ENCODE results near the gene TRIM38.
A peak's percentile ranks its signal among the peaks of the same experiment; 100 is the strongest.
"Not testable (repeated sequence)": the region's sequence is repeated elsewhere in the genome, so short reads cannot be mapped to it uniquely, and the experiment has no call there.

Gene TRIM38, protein sequence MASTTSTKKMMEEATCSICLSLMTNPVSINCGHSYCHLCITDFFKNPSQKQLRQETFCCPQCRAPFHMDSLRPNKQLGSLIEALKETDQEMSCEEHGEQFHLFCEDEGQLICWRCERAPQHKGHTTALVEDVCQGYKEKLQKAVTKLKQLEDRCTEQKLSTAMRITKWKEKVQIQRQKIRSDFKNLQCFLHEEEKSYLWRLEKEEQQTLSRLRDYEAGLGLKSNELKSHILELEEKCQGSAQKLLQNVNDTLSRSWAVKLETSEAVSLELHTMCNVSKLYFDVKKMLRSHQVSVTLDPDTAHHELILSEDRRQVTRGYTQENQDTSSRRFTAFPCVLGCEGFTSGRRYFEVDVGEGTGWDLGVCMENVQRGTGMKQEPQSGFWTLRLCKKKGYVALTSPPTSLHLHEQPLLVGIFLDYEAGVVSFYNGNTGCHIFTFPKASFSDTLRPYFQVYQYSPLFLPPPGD

DNA sequence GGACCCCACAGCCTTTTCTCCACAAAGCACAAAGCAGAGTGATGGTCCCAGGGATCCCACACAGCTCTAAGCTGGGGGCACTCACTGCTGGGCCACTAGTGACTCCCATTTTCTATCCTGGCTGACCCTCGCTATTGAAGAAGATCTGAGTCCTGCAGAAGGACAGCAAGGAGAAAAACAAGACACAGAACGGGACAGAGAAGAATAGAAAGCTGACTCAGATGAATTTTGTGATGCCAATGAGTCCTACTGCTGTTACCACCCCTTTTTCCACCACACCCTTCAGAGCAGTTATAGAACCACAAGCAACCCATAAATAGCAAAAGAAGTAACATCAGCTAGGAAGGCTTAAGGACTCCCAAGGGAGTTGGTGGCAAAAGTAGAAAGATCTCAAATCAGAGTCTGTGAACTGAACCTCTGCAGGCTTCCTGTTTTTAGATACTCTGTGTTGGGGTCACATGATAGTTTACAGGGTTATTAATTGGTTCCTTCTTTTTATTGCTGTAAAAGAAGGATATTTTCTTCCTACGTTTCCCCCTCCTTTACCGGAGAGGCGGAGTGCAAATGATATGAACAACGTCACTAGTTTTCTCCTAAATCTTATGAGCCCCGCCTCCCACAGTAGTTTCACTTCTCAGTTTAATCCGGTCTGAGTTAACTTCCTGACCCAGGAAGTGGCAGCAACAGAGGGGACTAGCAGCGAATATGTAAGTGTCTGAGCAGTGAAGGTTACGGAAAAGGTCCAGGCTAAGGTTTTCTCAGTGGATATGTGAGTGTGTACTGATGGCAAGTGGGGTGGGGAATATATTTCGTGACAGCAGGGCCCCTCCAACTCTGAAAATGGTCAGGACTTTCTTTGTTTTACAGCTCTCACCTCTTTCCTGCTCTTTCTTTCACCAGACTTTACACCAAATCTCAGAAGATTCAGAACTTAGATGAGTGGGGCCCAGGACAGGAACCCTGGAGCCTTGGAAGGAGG, at the start of gene TRIM38:
Gene TRIM38 (plus strand): TSS at position 654 of the 979 bp plus-strand sequence. CDS start 3,721 bp downstream, outside the sequence.
- FAIRE-seq (peak; percentile 91), DNase-seq (ENCODE audit: insufficient read length, low spot score) (peak; percentile 57)
- peak; percentile 77 for TF ChIP-seq POLR2A (IDR thresholded peaks at IDR 0.05; ENCODE audit: low read depth, low read length)

DNA sequence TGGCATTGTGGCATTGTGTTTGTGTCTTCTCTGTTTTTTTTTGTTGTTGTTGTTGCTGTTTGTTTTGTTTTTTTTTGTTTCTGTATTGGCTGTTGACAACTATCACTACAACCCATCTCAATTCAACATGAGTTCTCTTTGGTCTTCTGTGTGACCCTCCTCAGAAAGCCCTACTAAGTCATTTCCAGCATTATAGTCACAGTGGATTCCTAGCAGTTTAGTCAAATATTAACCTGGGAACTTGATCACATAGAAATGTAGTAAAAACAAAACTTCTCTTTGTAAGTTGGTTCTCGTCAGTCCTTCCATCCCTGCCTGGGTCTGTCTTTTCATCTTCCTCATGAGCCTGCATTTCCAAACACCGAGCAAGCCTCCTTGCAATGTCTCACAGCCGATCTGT, 48.9 kb upstream of the TRIM38 start:
- FAIRE-seq (no peak), DNase-seq (ENCODE audit: insufficient read length, low spot score) (no peak)
- TF ChIP-seq POLR2A (IDR thresholded peaks at IDR 0.05; ENCODE audit: low read depth, low read length), result no peak

DNA sequence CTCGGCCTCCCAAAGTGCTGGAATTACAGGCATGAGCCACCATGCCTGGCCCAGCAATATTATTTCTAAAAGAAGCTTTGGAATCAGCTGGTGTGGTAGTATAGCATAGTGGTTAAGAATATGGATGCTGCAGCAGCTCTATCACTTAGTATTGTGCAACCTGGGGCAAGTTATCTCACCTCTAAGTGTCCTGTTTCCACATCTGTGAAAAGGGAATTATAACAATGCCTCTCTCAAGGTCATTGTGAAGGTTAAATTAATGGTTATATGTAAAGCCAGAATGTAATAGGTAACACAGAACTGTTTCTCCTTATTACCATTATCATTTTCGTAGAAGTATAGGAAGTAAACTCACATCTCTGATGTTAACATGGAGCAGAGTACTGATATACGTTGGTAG, 46.3 kb upstream of the TRIM38 start:
- no peak for TF ChIP-seq POLR2A (IDR thresholded peaks at IDR 0.05; ENCODE audit: low read depth, low read length)
- FAIRE-seq, result no peak
- DNase-seq (ENCODE audit: insufficient read length, low spot score), result no peak

DNA sequence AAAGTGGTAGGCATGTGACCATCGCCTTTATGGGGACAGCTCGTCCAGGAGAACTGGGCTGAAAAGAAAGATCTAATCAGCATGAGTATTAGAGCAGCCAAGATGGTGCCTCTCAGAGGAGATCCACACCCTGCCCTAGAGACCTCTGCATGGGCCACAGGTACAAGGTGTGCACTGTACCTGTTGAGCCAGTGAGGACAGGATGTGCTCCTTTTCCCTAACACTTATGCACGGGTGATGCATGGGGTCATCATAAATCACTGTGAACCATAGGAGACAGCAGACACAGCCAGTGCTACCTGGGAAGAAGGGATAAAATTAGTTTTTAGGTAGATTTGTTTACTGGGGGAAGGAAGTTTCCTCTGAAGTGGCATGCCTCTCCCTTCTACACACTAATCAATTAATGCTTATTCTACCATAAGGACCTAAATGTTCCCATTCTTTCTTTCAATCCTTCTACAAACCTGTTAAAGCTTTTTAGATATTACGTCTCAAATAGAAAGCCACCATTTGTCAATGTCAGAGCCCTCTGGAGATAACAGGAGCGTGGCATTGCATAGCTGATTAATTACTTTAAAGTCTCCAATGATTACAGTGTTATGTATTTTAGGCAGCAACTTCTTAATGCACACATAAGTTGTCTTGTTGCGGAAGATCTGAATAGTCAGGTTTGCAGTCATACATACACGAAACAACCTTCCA, 45.7 kb upstream of the TRIM38 start:
- no peak for DNase-seq (ENCODE audit: insufficient read length, low spot score)
- FAIRE-seq, result no peak
- no peak for TF ChIP-seq POLR2A (IDR thresholded peaks at IDR 0.05; ENCODE audit: low read depth, low read length)

DNA sequence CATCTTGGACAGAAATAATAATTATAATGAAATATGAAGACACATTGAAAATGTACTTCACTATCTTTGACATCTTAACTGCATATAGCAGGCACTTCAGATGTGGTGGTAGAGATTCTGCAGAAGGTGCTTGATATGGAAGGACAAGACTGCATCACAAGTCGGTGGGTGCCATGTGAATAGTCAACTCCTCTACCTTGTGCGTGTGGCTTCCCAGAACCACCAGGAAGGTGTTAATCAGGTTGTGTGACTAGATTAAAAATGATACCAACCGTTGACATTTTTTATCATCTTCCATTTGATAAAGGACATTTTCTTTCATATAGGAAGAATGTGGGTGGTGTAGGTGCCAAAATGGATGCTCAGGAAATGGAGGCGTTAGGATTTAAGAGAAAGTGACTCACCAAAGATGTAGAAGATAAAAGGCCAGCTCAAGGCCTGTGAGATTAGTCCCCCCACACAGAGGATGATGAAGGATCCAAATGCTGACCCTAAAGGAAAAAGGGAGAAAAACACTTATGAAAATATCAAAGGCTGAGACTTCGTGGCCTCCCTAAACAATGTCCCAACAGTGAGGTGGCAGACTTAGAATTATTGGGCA, 44.4 kb upstream of the TRIM38 start:
- FAIRE-seq (no peak), DNase-seq (ENCODE audit: insufficient read length, low spot score) (no peak)
- no peak for TF ChIP-seq POLR2A (IDR thresholded peaks at IDR 0.05; ENCODE audit: low read depth, low read length)

DNA sequence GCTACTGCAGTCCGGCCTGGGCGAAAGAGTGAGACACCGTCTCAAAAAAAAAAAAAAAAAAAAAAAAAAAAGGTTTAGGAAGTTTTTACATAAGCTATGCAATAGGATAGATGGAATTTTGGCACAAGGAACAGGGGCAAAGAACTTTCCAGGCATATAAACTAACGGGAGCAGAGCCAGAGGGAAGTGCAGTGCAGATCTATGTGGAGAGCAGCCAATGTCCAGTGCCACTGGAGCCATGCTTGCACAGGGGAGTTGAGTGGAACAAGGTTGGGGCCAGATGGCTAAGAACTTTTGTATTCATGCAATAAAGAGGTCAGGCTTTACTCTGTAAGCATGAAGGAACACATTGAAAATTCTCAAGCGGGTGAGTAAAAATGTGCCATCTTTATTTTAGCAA, 42.9 kb upstream of the TRIM38 start:
- TF ChIP-seq POLR2A (IDR thresholded peaks at IDR 0.05; ENCODE audit: low read depth, low read length), result no peak
- FAIRE-seq, result no peak
- no peak for DNase-seq (ENCODE audit: insufficient read length, low spot score)

DNA sequence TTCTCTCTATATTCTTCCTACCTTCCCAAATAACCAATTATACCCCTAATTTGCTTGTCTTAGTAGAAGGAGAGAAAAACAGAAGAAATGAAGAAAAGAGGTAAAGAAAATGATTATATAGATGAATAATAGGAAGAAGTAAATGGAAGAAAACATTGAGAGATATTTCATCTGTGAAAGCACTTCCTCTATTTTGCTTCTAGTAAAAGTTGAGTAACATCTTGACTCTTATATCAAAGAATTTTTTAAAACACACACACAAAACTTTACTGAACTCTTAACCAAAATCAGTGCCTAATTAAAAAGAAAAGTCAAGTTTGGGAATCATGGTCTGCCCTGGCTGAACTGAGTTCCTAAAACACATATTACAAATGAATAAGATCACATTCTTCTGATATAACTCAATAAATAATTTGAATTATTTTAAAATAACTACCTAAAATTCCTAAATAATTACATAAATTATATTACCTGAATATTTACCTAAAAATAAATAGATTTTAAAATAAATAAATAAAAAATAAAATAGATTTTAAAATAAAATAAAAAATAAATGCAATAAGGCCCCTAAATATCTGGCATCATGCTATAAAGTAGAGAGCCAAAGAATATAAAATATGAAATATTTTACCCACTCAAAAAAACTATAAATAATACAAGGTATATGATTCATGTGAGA, 40.9 kb upstream of the TRIM38 start:
- no peak for DNase-seq (ENCODE audit: insufficient read length, low spot score)
- TF ChIP-seq POLR2A (IDR thresholded peaks at IDR 0.05; ENCODE audit: low read depth, low read length), result no peak
- FAIRE-seq, result no peak

DNA sequence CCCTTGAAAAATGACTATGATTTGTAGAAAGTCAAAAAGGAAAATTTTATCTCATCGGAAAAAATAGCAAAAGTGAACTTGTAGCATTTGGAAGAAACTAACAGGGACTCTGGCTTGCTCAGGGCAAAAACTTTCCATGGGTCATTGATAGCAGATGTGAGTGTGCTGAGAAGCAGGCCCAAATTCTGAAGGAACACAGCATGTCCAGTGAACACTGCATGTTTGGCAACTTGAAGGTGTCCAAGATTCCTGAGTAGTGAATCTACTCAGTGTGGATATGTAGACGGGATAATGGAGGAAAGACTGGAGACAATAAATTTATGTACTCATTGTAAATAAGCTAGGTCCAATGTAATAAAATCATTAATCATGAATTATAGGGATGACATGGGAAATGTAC, 40.3 kb upstream of the TRIM38 start:
- no peak for TF ChIP-seq POLR2A (IDR thresholded peaks at IDR 0.05; ENCODE audit: low read depth, low read length)
- DNase-seq (ENCODE audit: insufficient read length, low spot score) (no peak), FAIRE-seq (no peak)

DNA sequence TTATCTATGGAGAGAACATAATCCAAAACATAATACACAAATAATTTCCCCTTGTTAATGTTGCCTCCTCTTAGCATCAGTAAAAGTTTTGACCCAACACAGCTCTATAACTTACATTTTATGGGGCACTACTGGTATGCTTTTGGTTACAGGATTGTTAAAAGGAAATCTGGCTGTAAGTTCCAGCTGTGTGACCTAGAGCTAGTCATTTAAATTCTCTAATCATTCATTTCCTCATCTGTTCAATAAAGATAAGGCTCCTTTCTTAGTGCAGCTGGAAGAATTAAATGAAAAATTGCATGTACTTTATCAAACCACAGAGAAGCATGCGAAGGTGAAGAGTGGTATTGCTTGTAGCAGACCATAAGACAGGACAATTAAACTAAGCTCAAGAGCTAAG, 36.7 kb upstream of the TRIM38 start:
- DNase-seq (ENCODE audit: insufficient read length, low spot score), result no peak
- no peak for FAIRE-seq
- TF ChIP-seq POLR2A (IDR thresholded peaks at IDR 0.05; ENCODE audit: low read depth, low read length), result no peak

DNA sequence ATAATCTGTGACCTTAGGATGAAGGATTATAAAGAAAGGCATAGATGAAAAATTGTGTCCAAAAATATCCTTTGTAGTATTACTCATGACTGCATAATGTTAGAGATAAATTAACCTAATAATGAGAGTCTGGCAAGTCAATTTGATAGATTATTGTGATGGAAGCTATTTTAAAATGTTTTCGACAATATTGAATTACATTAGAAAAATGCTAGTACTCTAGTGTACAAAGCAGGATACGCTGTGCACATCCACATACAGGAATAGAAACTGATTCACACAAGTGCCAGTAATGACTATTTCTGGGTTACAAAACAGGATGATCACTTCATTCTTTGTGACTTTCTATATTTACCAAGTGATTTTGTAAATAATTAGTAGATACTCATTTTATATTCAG, 35.4 kb upstream of the TRIM38 start:
- no peak for TF ChIP-seq POLR2A (IDR thresholded peaks at IDR 0.05; ENCODE audit: low read depth, low read length)
- DNase-seq (ENCODE audit: insufficient read length, low spot score) (no peak), FAIRE-seq (no peak)

DNA sequence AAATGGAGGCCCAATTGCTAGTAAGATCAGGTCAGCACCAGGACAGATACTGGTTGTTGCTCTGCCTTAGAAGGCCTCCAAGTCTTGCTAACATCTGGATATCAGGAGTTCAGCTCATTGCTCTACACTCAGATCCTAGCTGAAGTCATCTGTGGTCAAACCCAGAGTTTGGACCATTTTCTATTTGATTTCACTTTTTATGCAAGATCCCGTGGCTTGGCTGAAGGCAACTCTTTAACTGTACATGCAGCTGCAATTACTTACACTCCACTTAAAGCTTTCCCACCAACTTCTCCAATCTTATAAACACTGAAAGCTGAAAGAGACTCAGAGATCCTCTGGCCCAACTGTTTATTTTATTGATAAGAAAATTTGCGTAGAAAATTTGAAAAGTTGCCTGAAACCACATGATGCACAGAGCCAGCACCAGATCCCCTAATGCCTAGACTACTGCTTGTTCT, 34.8 kb upstream of the TRIM38 start:
- DNase-seq (ENCODE audit: insufficient read length, low spot score) (no peak), FAIRE-seq (no peak)

DNA sequence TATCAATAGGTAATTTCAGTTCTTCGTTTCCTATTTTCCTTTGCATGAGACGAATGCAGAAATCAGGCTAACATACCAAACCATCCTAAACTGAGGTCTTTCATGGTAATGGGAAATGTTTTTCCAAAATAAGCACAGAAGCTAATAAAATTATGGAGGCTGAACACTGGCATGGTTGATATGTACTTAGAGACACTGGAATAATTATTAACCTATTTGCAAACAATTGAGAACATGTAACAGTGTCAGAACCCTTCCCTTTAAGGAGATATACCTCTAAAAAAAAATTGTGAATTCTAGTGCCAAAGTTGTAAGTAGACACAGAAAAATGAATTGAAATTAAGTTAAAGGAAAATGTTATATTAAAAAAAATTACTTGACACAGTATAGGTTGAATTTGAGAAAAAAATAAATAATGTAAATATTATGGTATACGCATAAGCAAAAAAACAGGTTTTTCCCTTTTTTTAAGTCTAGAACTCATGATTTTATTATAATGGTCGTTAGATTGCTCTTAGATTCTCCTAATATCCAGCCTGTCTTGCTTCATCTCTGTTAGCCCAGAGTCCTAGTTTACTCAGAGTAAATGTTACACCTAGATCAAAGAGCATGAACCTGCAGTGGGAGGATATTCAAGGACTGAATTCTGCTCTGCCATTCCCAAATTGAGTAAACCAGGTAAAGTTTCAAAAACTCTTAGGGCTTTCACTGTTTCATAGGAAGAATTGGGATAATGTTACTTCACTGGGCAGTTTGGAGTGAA, 33.9 kb upstream of the TRIM38 start:
- no peak for TF ChIP-seq POLR2A (IDR thresholded peaks at IDR 0.05; ENCODE audit: low read depth, low read length)
- no peak for DNase-seq (ENCODE audit: insufficient read length, low spot score)
- FAIRE-seq, result no peak

More for the DNA sequence above, 34.8 kb upstream of the TRIM38 start:
- TF ChIP-seq POLR2A (IDR thresholded peaks at IDR 0.05; ENCODE audit: low read depth, low read length), result no peak

DNA sequence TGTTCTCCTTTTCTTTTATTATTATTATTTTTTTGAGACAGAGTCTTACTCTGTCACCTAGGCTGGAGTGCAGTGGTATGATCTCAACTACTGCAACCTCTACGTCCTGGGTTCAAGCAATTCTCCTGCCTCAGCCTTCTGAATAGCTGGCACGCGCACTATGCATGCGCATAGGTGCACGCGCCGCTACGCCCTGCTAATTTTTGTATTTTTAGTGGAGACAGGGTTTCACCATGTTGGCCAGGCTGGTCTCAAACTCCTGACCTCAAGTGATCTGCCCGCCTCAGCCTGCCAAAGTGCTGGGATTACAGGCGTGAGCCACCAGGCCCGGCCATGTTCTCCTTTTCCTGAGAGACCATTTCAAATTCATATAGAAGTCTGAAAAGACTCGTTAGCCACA, 32.8 kb upstream of the TRIM38 start:
- not testable (repeated sequence) for FAIRE-seq; DNase-seq (ENCODE audit: insufficient read length, low spot score)

All from H54 (cell line).